Upper lobe of left lung (tissue), 4 donors: Measurements from ENCODE around the gene OR4C45.
"Not testable (repeated sequence)": the region's sequence is repeated elsewhere in the genome, so short reads cannot be mapped to it uniquely, and the experiment has no call there.

Experiments used
- POLR2AphosphoS5 ChIP-seq, 2 donors: sonication (generic); formaldehyde crosslinking; IDR thresholded peaks; one replicate each; pipeline ENCODE4 v1.5.1; 2017; ENCODE audit warnings: antibody characterized with exemption in 2 of 2
- TF ChIP-seq, protein P1 (sequence below), 6 experiments: fragments of 450-650 bp in 4 of 6; fragments of 200-600 bp in 2 of 6; sonication (generic) in 2 of 6; IDR thresholded peaks; one replicate each; pipeline ENCODE4 v1.5.1; 2016 to 2019; ENCODE audit warnings: antibody characterized with exemption in 6 of 6

DNA sequence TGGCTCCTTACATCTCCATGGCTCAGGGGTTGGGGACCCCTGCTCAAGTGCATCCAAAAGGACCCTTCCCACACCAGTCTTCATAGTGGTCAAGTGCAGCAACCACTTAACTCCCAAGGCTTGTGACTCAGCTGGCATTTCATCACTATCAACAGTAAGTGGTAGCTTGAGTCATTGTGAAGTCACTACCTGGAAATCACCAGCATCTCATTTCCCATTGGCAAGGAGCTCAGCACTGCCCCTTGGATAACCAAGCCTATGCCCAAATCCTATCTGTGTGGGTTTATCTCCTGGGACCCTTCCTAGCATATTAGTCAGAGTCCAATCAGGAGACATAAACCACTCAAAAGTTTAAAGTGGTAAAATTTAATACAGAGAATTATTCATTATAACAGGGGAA, 46.3 kb downstream of the OR4C45 start:
- TF ChIP-seq, protein P1, sequence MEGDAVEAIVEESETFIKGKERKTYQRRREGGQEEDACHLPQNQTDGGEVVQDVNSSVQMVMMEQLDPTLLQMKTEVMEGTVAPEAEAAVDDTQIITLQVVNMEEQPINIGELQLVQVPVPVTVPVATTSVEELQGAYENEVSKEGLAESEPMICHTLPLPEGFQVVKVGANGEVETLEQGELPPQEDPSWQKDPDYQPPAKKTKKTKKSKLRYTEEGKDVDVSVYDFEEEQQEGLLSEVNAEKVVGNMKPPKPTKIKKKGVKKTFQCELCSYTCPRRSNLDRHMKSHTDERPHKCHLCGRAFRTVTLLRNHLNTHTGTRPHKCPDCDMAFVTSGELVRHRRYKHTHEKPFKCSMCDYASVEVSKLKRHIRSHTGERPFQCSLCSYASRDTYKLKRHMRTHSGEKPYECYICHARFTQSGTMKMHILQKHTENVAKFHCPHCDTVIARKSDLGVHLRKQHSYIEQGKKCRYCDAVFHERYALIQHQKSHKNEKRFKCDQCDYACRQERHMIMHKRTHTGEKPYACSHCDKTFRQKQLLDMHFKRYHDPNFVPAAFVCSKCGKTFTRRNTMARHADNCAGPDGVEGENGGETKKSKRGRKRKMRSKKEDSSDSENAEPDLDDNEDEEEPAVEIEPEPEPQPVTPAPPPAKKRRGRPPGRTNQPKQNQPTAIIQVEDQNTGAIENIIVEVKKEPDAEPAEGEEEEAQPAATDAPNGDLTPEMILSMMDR (IDR thresholded peaks at IDR 0.05), result not testable (repeated sequence)
- not testable (repeated sequence) for TF ChIP-seq POLR2AphosphoS5 (IDR thresholded peaks at IDR 0.05)
